GM12872 (cell line): ENCODE data around the gene LGALS7B.

Experiments used
- CTCF ChIP-seq: IDR thresholded peaks from 3 replicates; pipeline ENCODE4 v1.5.1; 2011; ENCODE audit warnings: low read depth, mild to moderate bottlenecking, low read length, moderate library complexity; ENCODE audit not compliant: insufficient read depth

LGALS7B gene

GRCh38 chr19:38834104-38834490 lies 45.1 kb downstream of the LGALS7B start:
- TF ChIP-seq CTCF: no peak

- no peak for TF ChIP-seq CTCF
These were observed 45.6 kb downstream of the LGALS7B start for GRCh38 chr19:38834590-38834989.

- TF ChIP-seq CTCF: no peak
These were observed 47.4 kb downstream of the LGALS7B start for GRCh38 chr19:38836159-38836982.

GRCh38 chr19:38836983-38837626 lies 48.1 kb downstream of the LGALS7B start:
- TF ChIP-seq CTCF: no peak

GRCh38 chr19:38837656-38838121 lies 48.7 kb downstream of the LGALS7B start:
- no peak for TF ChIP-seq CTCF

- TF ChIP-seq CTCF: no peak
These were observed 49.4 kb downstream of the LGALS7B start for GRCh38 chr19:38838208-38838985.
